HG03025 (cell line): Measurements from ENCODE around the gene NEK8.

Experiments
- ATAC-seq: cut with Tn5 transposase; IDR thresholded peaks from one replicate; pipeline ENCODE4 v1.9.1; 2021; ENCODE audit warnings: mild to moderate bottlenecking, moderate library complexity; ENCODE audit not compliant: unreplicated experiment, low FRiP score

The NEK8 gene

GRCh38 chr17:28728364-28729200 is at the start of gene NEK8:
TSS of gene NEK8 (plus strand) at chr17:28728788. CDS start at chr17:28728814, 26 bp downstream.
- ATAC-seq: peak; percentile 38

- ATAC-seq: no peak
Observed at GRCh38 chr17:28682655-28683054, 45.9 kb upstream of the NEK8 start.

GRCh38 chr17:28684963-28685362 is 43.6 kb upstream of the NEK8 start:
- ATAC-seq: no peak

- ATAC-seq: no peak
Observed at GRCh38 chr17:28685366-28685765, 43.2 kb upstream of the NEK8 start.

- no peak for ATAC-seq
Observed at GRCh38 chr17:28686296-28686695, 42.3 kb upstream of the NEK8 start.

- no peak for ATAC-seq
Observed at GRCh38 chr17:28688481-28688880, 40.1 kb upstream of the NEK8 start.

GRCh38 chr17:28689011-28689410 is 39.6 kb upstream of the NEK8 start:
- ATAC-seq: no peak

GRCh38 chr17:28693869-28694268 is 34.7 kb upstream of the NEK8 start:
- ATAC-seq: no peak

- no peak for ATAC-seq
Observed at GRCh38 chr17:28698253-28698941, 30.2 kb upstream of the NEK8 start.

- no peak for ATAC-seq
Observed at GRCh38 chr17:28700278-28700677, 28.3 kb upstream of the NEK8 start.

- no peak for ATAC-seq
Observed at GRCh38 chr17:28700830-28701492, 27.6 kb upstream of the NEK8 start.

- no peak for ATAC-seq
Observed at GRCh38 chr17:28702026-28702751, 26.4 kb upstream of the NEK8 start.

GRCh38 chr17:28702752-28703150 is 25.8 kb upstream of the NEK8 start:
- ATAC-seq: no peak

- ATAC-seq: no peak
Observed at GRCh38 chr17:28703552-28704218, 24.9 kb upstream of the NEK8 start.

- ATAC-seq: no peak
Observed at GRCh38 chr17:28704219-28704858, 24.2 kb upstream of the NEK8 start.

- ATAC-seq: no peak
Observed at GRCh38 chr17:28705074-28705659, 23.4 kb upstream of the NEK8 start.

GRCh38 chr17:28705728-28706334 is 22.8 kb upstream of the NEK8 start:
- no peak for ATAC-seq

GRCh38 chr17:28706471-28707338 is 21.9 kb upstream of the NEK8 start:
- ATAC-seq: no peak
